MCF 10A (cell line): ENCODE measurements around the gene ATP2C1. TPM values are rescaled to one million over a fixed set of nuclear protein-coding genes. Genes with fewer than 3 reads are reported as not detected.

Source experiments
- BruUV-seq: library from RNA; stranded (reverse); fragments of 400-500 nt; replicated peaks from 2 replicates; lab custom pipeline; 2021; lab: Mats Ljungman, UMichigan
- CTCF ChIA-PET: fragments of 300-600 bp; sonication (Branson Sonifier 250); formaldehyde crosslinking; extraction: SDS; loops from one replicate; lab custom pipeline; 2021; ENCODE audit warnings: antibody characterized with exemption, inconsistent platforms; lab: Yijun Ruan, JAX
- POLR2A ChIA-PET: fragments of 300-600, 350-650 bp; sonication (Branson Sonifier 250); formaldehyde crosslinking; extraction: SDS; loops from one replicate; lab custom pipeline; 2020; ENCODE audit warnings: antibody characterized with exemption, inconsistent platforms; lab: Yijun Ruan, JAX
- DNase-seq: peaks from one replicate; pipeline ENCODE4 v3.0.0-alpha.2; 2018; ENCODE audit not compliant: unreplicated experiment
- H3K27ac Mint-ChIP-seq: one replicate; pipeline ENCODE4 v1.8.0; 2022; ENCODE audit warnings: mild to moderate bottlenecking, low read depth, mixed read lengths; ENCODE audit not compliant: unreplicated experiment
- H3K27me3 Mint-ChIP-seq: one replicate; pipeline ENCODE4 v1.8.0; 2022; ENCODE audit warnings: mixed read lengths; ENCODE audit not compliant: insufficient read depth, unreplicated experiment
- H3K36me3 Mint-ChIP-seq: one replicate; pipeline ENCODE4 v1.8.0; 2022; ENCODE audit warnings: mild to moderate bottlenecking, moderate library complexity, mixed read lengths; ENCODE audit not compliant: insufficient read depth, unreplicated experiment
- H3K4me1 Mint-ChIP-seq: one replicate; pipeline ENCODE4 v1.8.0; 2022; ENCODE audit warnings: mixed read lengths; ENCODE audit not compliant: insufficient read depth, unreplicated experiment
- H3K4me3 Mint-ChIP-seq: one replicate; pipeline ENCODE4 v1.8.0; 2022; ENCODE audit warnings: mild to moderate bottlenecking, moderate library complexity, mixed read lengths; ENCODE audit not compliant: unreplicated experiment
- H3K9me3 Mint-ChIP-seq: one replicate; pipeline ENCODE4 v1.8.0; 2022; ENCODE audit warnings: mixed read lengths; ENCODE audit not compliant: unreplicated experiment
- intact Hi-C: fragments of 100-400 bp; cut with micrococcal nuclease; formaldehyde crosslinking; loops from 2 replicates; pipeline ENCODE4 v1.14.1; 2022
- total RNA-seq: library from RNA; stranded (reverse); gene quantifications from 2 replicates; pipeline ENCODE4 v1.2.3, GENCODE V29; 2022
- TF ChIP-seq, protein P1 (sequence below): fragments of 200-600 bp; IDR thresholded peaks from one replicate; pipeline ENCODE4 v1.8.0; 2022; ENCODE audit warnings: antibody characterized with exemption, mild to moderate bottlenecking; ENCODE audit not compliant: unreplicated experiment

Gene ATP2C1
- total RNA-seq, 1 experiment from 2014 or later = 52.7 TPM

GRCh38 chr3:130894130-130894985 lies 474 bp downstream of the ATP2C1 start:
- Mint-ChIP-seq H3K4me1 (peaks cover 12% of the 10 kb centered on the region), H3K4me3 (peak overlapping the region; percentile 83), H3K9me3 (no peaks in the 10 kb centered on the region), H3K27ac (peak overlapping the region; percentile 98), H3K27me3 (no peaks in the 10 kb centered on the region), H3K36me3 (no peaks in the 10 kb centered on the region)
- TF ChIP-seq, protein P1, sequence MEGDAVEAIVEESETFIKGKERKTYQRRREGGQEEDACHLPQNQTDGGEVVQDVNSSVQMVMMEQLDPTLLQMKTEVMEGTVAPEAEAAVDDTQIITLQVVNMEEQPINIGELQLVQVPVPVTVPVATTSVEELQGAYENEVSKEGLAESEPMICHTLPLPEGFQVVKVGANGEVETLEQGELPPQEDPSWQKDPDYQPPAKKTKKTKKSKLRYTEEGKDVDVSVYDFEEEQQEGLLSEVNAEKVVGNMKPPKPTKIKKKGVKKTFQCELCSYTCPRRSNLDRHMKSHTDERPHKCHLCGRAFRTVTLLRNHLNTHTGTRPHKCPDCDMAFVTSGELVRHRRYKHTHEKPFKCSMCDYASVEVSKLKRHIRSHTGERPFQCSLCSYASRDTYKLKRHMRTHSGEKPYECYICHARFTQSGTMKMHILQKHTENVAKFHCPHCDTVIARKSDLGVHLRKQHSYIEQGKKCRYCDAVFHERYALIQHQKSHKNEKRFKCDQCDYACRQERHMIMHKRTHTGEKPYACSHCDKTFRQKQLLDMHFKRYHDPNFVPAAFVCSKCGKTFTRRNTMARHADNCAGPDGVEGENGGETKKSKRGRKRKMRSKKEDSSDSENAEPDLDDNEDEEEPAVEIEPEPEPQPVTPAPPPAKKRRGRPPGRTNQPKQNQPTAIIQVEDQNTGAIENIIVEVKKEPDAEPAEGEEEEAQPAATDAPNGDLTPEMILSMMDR = no peak
- intact Hi-C loops = no loop called here
- ChIA-PET POLR2A (interaction anchor here (0.6 to 5.5 kb wide), 32 partner anchors 11 to 619 kb away, joined by 3 to 62 read pairs (median 4); partner anchors contain the start of genes ASTE1, NEK11 and PIK3R4), CTCF (interaction anchor here (0.6 to 7.4 kb wide), 23 partner anchors 22 to 1141 kb away, joined by 3 to 114 read pairs (median 5); partner anchors contain the start of genes CPNE4 and PIK3R4)
- DNase-seq = peak; percentile 33
- no TSS peak for BruUV-seq

GRCh38 chr3:130894986-130895280 lies 1.0 kb downstream of the ATP2C1 start:
- POLR2A ChIA-PET = interaction anchor here (0.7 to 5.5 kb wide), 9 partner anchors 27 to 148 kb away, joined by 3 to 62 read pairs (median 6); partner anchors contain the start of genes ASTE1, NEK11 and PIK3R4

GRCh38 chr3:130895690-130896488 lies 2.0 kb downstream of the ATP2C1 start:
- Mint-ChIP-seq H3K27me3 (no peaks in the 10 kb centered on the region), H3K4me1 (peaks cover 12% of the 10 kb centered on the region), H3K27ac (peak overlapping the region; percentile 98), H3K4me3 (peak overlapping the region; percentile 83), H3K9me3 (no peaks in the 10 kb centered on the region), H3K36me3 (no peaks in the 10 kb centered on the region)
- POLR2A ChIA-PET = interaction anchor here (1.3 to 5.1 kb wide), 4 partner anchors 19 to 149 kb away, joined by 3 to 62 read pairs (median 5); partner anchors contain the start of genes ASTE1, NEK11 and PIK3R4
- CTCF ChIA-PET = interaction anchor here (0.7 to 7.4 kb wide), 2 partner anchors 136 to 1170 kb away, joined by 4 to 114 read pairs; no protein-coding TSS in a partner anchor
- no peak for DNase-seq
- BruUV-seq = no TSS peak
- intact Hi-C loops = loop anchor here (5.0 kb wide), 1 partner anchor 106 kb away; no protein-coding TSS in a partner anchor
- TF ChIP-seq, protein P1 = no peak

More at GRCh38 chr3:130894986-130895280, 1.0 kb downstream of the ATP2C1 start:
- no peaks in the 10 kb centered on the region for H3K27me3 Mint-ChIP-seq
- intact Hi-C loops = loop anchor here (5.0 kb wide), 1 partner anchor 107 kb away; no protein-coding TSS in a partner anchor
- no TSS peak for BruUV-seq
- no peak for DNase-seq
- TF ChIP-seq, protein P1 = no peak
- peaks cover 12% of the 10 kb centered on the region for H3K4me1 Mint-ChIP-seq
- H3K27ac Mint-ChIP-seq = peak overlapping the region; percentile 98
- H3K4me3 Mint-ChIP-seq = peak overlapping the region; percentile 83
- CTCF ChIA-PET = interaction anchor here (0.6 to 7.4 kb wide), 7 partner anchors 21 to 1140 kb away, joined by 3 to 114 read pairs (median 10); partner anchors contain the start of genes CPNE4 and PIK3R4
- no peaks in the 10 kb centered on the region for H3K9me3 Mint-ChIP-seq
- no peaks in the 10 kb centered on the region for H3K36me3 Mint-ChIP-seq
